DND-41 (cell line): ENCODE results near the gene APOA5.

Experiments
- ATAC-seq: fragments of 200-7000 bp; cut with Tn5 transposase; 3 replicates; pipeline ENCODE4 v1.9.1; 2021; ENCODE audit warnings: low read depth; ENCODE audit not compliant: insufficient read depth
- DNase-seq: peaks from one replicate; pipeline ENCODE4 v3.0.0-alpha.2; 2020
- H2AFZ ChIP-seq: 2 replicates; pipeline ENCODE4 v1.6.0; 2012; ENCODE audit warnings: low read depth, low read length
- H3K27ac ChIP-seq: 2 replicates; pipeline ENCODE4 v1.5.1; 2012; ENCODE audit warnings: low read length, inconsistent platforms
- H3K27me3 ChIP-seq: fragments of 200-600 bp; sonication (generic); 2 replicates; pipeline ENCODE4 v1.6.0; 2012; ENCODE audit warnings: low read length, mild to moderate bottlenecking, inconsistent platforms; ENCODE audit not compliant: insufficient read depth, poor library complexity
- H3K36me3 ChIP-seq: 2 replicates; pipeline ENCODE4 v1.5.1; 2012; ENCODE audit warnings: low read length, inconsistent platforms; ENCODE audit not compliant: insufficient read depth
- H3K4me1 ChIP-seq: 2 replicates; pipeline ENCODE4 v1.5.1; 2012; ENCODE audit warnings: mild to moderate bottlenecking, low read length; ENCODE audit not compliant: insufficient read depth
- H3K4me2 ChIP-seq: 2 replicates; pipeline ENCODE4 v1.6.0; 2012; ENCODE audit warnings: mild to moderate bottlenecking, moderate library complexity, low read length, inconsistent platforms; ENCODE audit not compliant: insufficient read depth
- H3K4me3 ChIP-seq, 2 experiments: fragments of 200-600 bp in 1 of 2; shearing (Covaris generic) in 1 of 2; 2 replicates each; pipeline ENCODE4 v1.5.1; 2012 to 2016; ENCODE audit warnings: inconsistent platforms in 2 of 2, low read length in 2 of 2, mild to moderate bottlenecking in 2 of 2, low read depth in 1 of 2, moderate library complexity in 1 of 2
- H3K79me2 ChIP-seq: 2 replicates; pipeline ENCODE4 v1.6.0; 2012; ENCODE audit warnings: low read length, inconsistent platforms; ENCODE audit not compliant: insufficient read depth
- H3K9ac ChIP-seq: 2 replicates; pipeline ENCODE4 v1.6.0; 2012; ENCODE audit warnings: low read depth, mild to moderate bottlenecking, inconsistent platforms, low read length, moderate library complexity
- H3K9me3 ChIP-seq: 2 replicates; pipeline ENCODE4 v1.5.1; 2012; ENCODE audit warnings: low read length, moderate library complexity, mild to moderate bottlenecking, inconsistent platforms; ENCODE audit not compliant: insufficient read depth, severe bottlenecking
- H4K20me1 ChIP-seq: 2 replicates; pipeline ENCODE4 v1.6.0; 2012; ENCODE audit warnings: low read length; ENCODE audit not compliant: insufficient read depth
- CTCF ChIP-seq: IDR thresholded peaks from 2 replicates; pipeline ENCODE4 v1.5.1; 2012; ENCODE audit warnings: borderline replicate concordance, low read length, moderate library complexity, mild to moderate bottlenecking; ENCODE audit not compliant: poor library complexity, severe bottlenecking; ENCODE audit errors: extremely low read depth
- EZH2 ChIP-seq: IDR thresholded peaks from 3 replicates; pipeline ENCODE4 v1.6.1; 2012; ENCODE audit warnings: borderline replicate concordance, low read depth, mild to moderate bottlenecking, moderate library complexity, low read length, inconsistent platforms; ENCODE audit not compliant: severe bottlenecking

The APOA5 gene

GRCh38 chr11:116790167-116791001 lies 1.3 kb downstream of the APOA5 start:
- Histone ChIP-seq H4K20me1 (no peaks in the 10 kb centered on the region), H2AFZ (no peak overlapping the region), H3K4me1 (peaks cover 26% of the 10 kb centered on the region), H3K4me3 (no peak overlapping the region), H3K79me2 (peaks cover 18% of the 10 kb centered on the region), H3K27ac (no peak overlapping the region), H3K4me2 (no peak overlapping the region), H3K9me3 (no peaks in the 10 kb centered on the region), H3K36me3 (peaks cover 16% of the 10 kb centered on the region), H3K27me3 (no peaks in the 10 kb centered on the region), H3K9ac (no peak overlapping the region)
- ATAC-seq, result no peak
- no peak for DNase-seq
- TF ChIP-seq EZH2 (no peak), CTCF (no peak)

- TF ChIP-seq EZH2 (no peak), CTCF (no peak)
- Histone ChIP-seq H3K36me3 (peaks cover 30% of the 10 kb centered on the region), H3K27me3 (no peaks in the 10 kb centered on the region), H3K4me2 (peak overlapping the region; percentile 99), H3K4me1 (peaks cover 26% of the 10 kb centered on the region), H2AFZ (0 out of 2 replicates have a peak overlapping the region, but pooled peaks have one; percentile 18), H4K20me1 (no peaks in the 10 kb centered on the region), H3K27ac (no peak overlapping the region), H3K9me3 (no peaks in the 10 kb centered on the region), H3K9ac (no peak overlapping the region), H3K79me2 (peaks cover 20% of the 10 kb centered on the region), H3K4me3 (no peak overlapping the region)
- DNase-seq, result no peak
- no peak for ATAC-seq
Measured at GRCh38 chr11:116788975-116789374, 2.7 kb downstream of the APOA5 start.

GRCh38 chr11:116788534-116788933 lies 3.1 kb downstream of the APOA5 start:
- Histone ChIP-seq H3K4me2 (peak overlapping the region; percentile 99), H3K27me3 (no peaks in the 10 kb centered on the region), H3K9ac (peak overlapping the region; percentile 72), H3K27ac (peak overlapping the region; percentile 73), H3K4me1 (peaks cover 26% of the 10 kb centered on the region), H3K9me3 (no peaks in the 10 kb centered on the region), H2AFZ (peak overlapping the region; percentile 99), H4K20me1 (no peaks in the 10 kb centered on the region), H3K36me3 (peaks cover 33% of the 10 kb centered on the region), H3K4me3 (peak overlapping the region; percentile 76 to 87; a peak in 3 of 4 replicates), H3K79me2 (peaks cover 20% of the 10 kb centered on the region)
- no peak for ATAC-seq
- DNase-seq, result no peak
- TF ChIP-seq EZH2 (no peak), CTCF (no peak)
